Endothelial cell of umbilical vein (primary cell): Measurements from ENCODE around the gene ACER3. TPM values are rescaled to one million over a fixed set of nuclear protein-coding genes. Genes with fewer than 3 reads are reported as not detected.

Experiments
- BruUV-seq: library from RNA; stranded (reverse); fragments of 400-500 nt; replicated peaks from 2 replicates; lab custom pipeline; 2021; lab: Mats Ljungman, UMichigan
- CTCF ChIA-PET: fragments of 300-600, 350-600 bp; sonication (Branson Sonifier 250); formaldehyde crosslinking; loops from one replicate; lab custom pipeline; 2021; ENCODE audit warnings: antibody characterized with exemption, inconsistent platforms; lab: Charles Lee
- POLR2A ChIA-PET: fragments of 300-600, 350-600 bp; sonication (Branson Sonifier 250); formaldehyde crosslinking; loops from one replicate; lab custom pipeline; 2021; ENCODE audit warnings: antibody characterized with exemption, inconsistent platforms; lab: Charles Lee
- DNase-seq: peaks from one replicate; pipeline ENCODE4 v3.0.0-alpha.2; 2011; ENCODE audit warnings: low read depth, low spot score
- FAIRE-seq: peaks from 2 replicates; lab custom pipeline; 2011; peaks lifted over from hg19 to GRCh38; lab: Jason Lieb, UNC
- H2AFZ ChIP-seq: 2 replicates; pipeline ENCODE4 v1.6.0; 2012; ENCODE audit warnings: low read depth, low read length, control low read depth, inconsistent platforms
- H3K27ac ChIP-seq: 2 replicates; pipeline ENCODE4 v1.5.1; 2011; ENCODE audit warnings: low read depth, mild to moderate bottlenecking, control low read depth, low read length, moderate library complexity; ENCODE audit not compliant: insufficient read depth
- H3K27me3 ChIP-seq, 2 experiments: 2 replicates each; pipeline versions ENCODE4 v1.6.0 to v1.6.1; 2011; ENCODE audit warnings: low read length in 2 of 2, mixed read lengths in 1 of 2; ENCODE audit not compliant: control insufficient read depth in 2 of 2, insufficient read depth in 2 of 2
- H3K36me3 ChIP-seq, 2 experiments: 2 replicates in 1 of 2; 3 replicates in 1 of 2; pipeline ENCODE4 v1.5.1; 2011; ENCODE audit warnings: low read length in 2 of 2, mild to moderate bottlenecking in 1 of 2, moderate library complexity in 1 of 2; ENCODE audit not compliant: control insufficient read depth in 2 of 2, insufficient read depth in 2 of 2; ENCODE audit errors: extremely low read depth in 1 of 2
- H3K4me1 ChIP-seq: 3 replicates; pipeline ENCODE4 v1.5.1; 2011; ENCODE audit warnings: mild to moderate bottlenecking, low read length; ENCODE audit not compliant: control insufficient read depth, insufficient read depth; ENCODE audit errors: extremely low read depth
- H3K4me2 ChIP-seq: 2 replicates; pipeline ENCODE4 v1.6.1; 2011; ENCODE audit warnings: low read length, control low read depth, mixed read lengths; ENCODE audit not compliant: insufficient read depth
- H3K4me3 ChIP-seq, 3 experiments: fragments of 200-600 bp in 1 of 3; sonication (generic), shearing (Covaris generic) in 1 of 3; replicated peaks in 1 of 3; 2 replicates each; pipeline ENCODE4 v1.5.1; 2011 to 2016; ENCODE audit warnings: control low read depth in 3 of 3, low read length in 3 of 3, mild to moderate bottlenecking in 2 of 3, inconsistent platforms in 1 of 3, low read depth in 1 of 3, moderate library complexity in 1 of 3; ENCODE audit not compliant: insufficient read depth in 1 of 3
- H3K79me2 ChIP-seq: 2 replicates; pipeline ENCODE4 v1.6.0; 2012; ENCODE audit warnings: low read length, inconsistent platforms; ENCODE audit not compliant: control insufficient read depth, insufficient read depth
- H3K9ac ChIP-seq: replicated peaks from 2 replicates; pipeline ENCODE3; 2011; ENCODE audit warnings: low read length, control low read depth; ENCODE audit not compliant: insufficient read depth; ENCODE audit errors: extremely low read depth
- H3K9me1 ChIP-seq: replicated peaks from 3 replicates; pipeline ENCODE4 v1.6.0; 2011; ENCODE audit warnings: mild to moderate bottlenecking, low read length; ENCODE audit not compliant: control insufficient read depth, insufficient read depth; ENCODE audit errors: extremely low read depth
- H3K9me3 ChIP-seq: replicated peaks from 2 replicates; pipeline ENCODE4 v1.5.1; 2012; ENCODE audit warnings: low read length, inconsistent platforms; ENCODE audit not compliant: control insufficient read depth, insufficient read depth
- H4K20me1 ChIP-seq: replicated peaks from 2 replicates; pipeline ENCODE3; 2011; ENCODE audit warnings: mild to moderate bottlenecking, low read length; ENCODE audit not compliant: control insufficient read depth, insufficient read depth; ENCODE audit errors: extremely low read depth
- CTCF ChIP-seq, 2 donors: IDR thresholded peaks; 1 replicate in 1 of 2; 2 replicates in 1 of 2; pipeline ENCODE4 v1.5.1; 2011; ENCODE audit warnings: low read length in 2 of 2, mild to moderate bottlenecking in 2 of 2, moderate library complexity in 2 of 2, control low read depth in 1 of 2, inconsistent platforms in 1 of 2, low read depth in 1 of 2; ENCODE audit not compliant: insufficient read depth in 1 of 2; ENCODE audit errors: extremely low read depth in 1 of 2
- EZH2 ChIP-seq: IDR thresholded peaks from 2 replicates; pipeline ENCODE4 v1.6.1; 2012; ENCODE audit warnings: borderline replicate concordance, low read depth, mild to moderate bottlenecking, moderate library complexity, low read length, inconsistent platforms; ENCODE audit not compliant: severe bottlenecking
- GATA2 ChIP-seq: IDR thresholded peaks from 2 replicates; pipeline ENCODE4 v1.7.0; 2011; ENCODE audit warnings: low read depth, mild to moderate bottlenecking, moderate library complexity, mixed read lengths, low read length; ENCODE audit not compliant: insufficient read length, insufficient read depth
- MYC ChIP-seq: IDR thresholded peaks from one replicate; pipeline ENCODE4 v1.6.1; 2011; ENCODE audit warnings: mild to moderate bottlenecking, low read depth, low read length
- POLR2A ChIP-seq: IDR thresholded peaks from 2 replicates; pipeline ENCODE4 v1.6.1; 2012; ENCODE audit warnings: low read depth, mild to moderate bottlenecking, control low read depth, low read length
- POLR2AphosphoS5 ChIP-seq: IDR thresholded peaks from 2 replicates; pipeline ENCODE4 v1.6.1; 2012; ENCODE audit warnings: low read depth, mild to moderate bottlenecking, control low read depth, low read length, moderate library complexity; ENCODE audit not compliant: insufficient read depth
- dilution Hi-C: fragments of 300-500 bp; cut with MboI; formaldehyde crosslinking; loops from one replicate; pipeline ENCODE4 v1.15.0; 2019; ENCODE audit warnings: low sequenced_read_pairs; ENCODE audit not compliant: extremely low pct_ligation_motif_present
- intact Hi-C: fragments of 100-400 bp; cut with micrococcal nuclease; formaldehyde crosslinking; loops from one replicate; pipeline ENCODE4 v1.10.0; 2022
- polyA plus RNA-seq, 4 experiments: library from polyadenylated mRNA; depleted of rRNA in 3 of 4; stranded (reverse) in 3 of 4; unstranded in 1 of 4; fragments of >200 nt; gene quantifications; 2 replicates each; pipeline versions ENCODE4 v1.2.1 to v1.2.3, GENCODE V29; 2011 to 2012; ENCODE audit warnings: missing spikeins in 1 of 4
- total RNA-seq: library from RNA; stranded (reverse); gene quantifications from 2 replicates; pipeline ENCODE4 v1.2.3, GENCODE V29; 2021

The ACER3 gene
- total and polyA plus RNA-seq, 2 donors (not counting 3 experiments of a cell fraction or from before 2014, with no cell fraction given), result 9.9 to 31.6 TPM

DNA sequence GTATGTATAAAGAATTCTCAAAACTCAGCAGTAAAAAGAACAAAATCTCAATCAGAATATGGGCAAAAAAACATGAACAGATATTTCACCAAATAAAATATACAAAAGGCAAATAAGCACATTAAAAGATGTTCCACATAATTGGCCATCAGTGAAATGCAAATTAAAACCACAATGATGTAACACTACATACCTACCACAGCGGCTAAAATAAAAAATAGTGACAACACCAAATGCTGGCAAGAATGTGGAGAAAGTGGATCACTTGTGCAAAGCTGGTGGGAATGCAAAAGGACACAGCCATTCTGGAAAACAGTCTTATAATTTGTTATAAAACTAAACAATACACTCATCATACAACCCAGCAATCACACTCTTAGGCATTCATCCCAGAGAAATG is 38.3 kb upstream of the ACER3 start:
- Histone ChIP-seq H3K9me1 (no peaks in the 10 kb centered on the region), H3K9ac (no peak overlapping the region), H3K27ac (peak overlapping the region; percentile 28), H3K27me3 (no peaks in the 10 kb centered on the region), H3K4me1 (peaks cover 31% of the 10 kb centered on the region), H3K9me3 (no peaks in the 10 kb centered on the region), H3K4me2 (no peak overlapping the region), H3K4me3 (no peak overlapping the region), H2AFZ (no peak overlapping the region), H3K36me3 (no peaks in the 10 kb centered on the region), H3K79me2 (no peaks in the 10 kb centered on the region), H4K20me1 (no peaks in the 10 kb centered on the region)
- dilution Hi-C loops (loop anchor here (25.0 kb wide), 1 partner anchor 90 kb away; no protein-coding TSS in a partner anchor), intact Hi-C loops (no loop called here)
- POLR2A ChIA-PET, result no interaction called here
- TF ChIP-seq EZH2 (no peak), POLR2AphosphoS5 (no peak), GATA2 (no peak), CTCF (IDR thresholded peaks at IDR 0.05; ENCODE audit: extremely low read depth in 1 of 2, insufficient read depth in 1 of 2, low read depth in 1 of 2, low read length in 2 of 2) (no peak), MYC (no peak), POLR2A (no peak)
- BruUV-seq, result no TSS peak
- CTCF ChIA-PET, result interaction anchor here (0.6 to 6.4 kb wide), 2 partner anchors 88 to 96 kb away, joined by 3 to 60 read pairs; no protein-coding TSS in a partner anchor
- FAIRE-seq (no peak), DNase-seq (no peak)
